Activated naive CD8-positive, alpha-beta T cell treated with anti-CD3 and anti-CD28 coated beads, Interleukin-2, amount 10 ng/mL, durations not matched to agents 7 days and 5 days (primary cell): Measurements from ENCODE around the gene CS. TPM values are rescaled to one million over a fixed set of nuclear protein-coding genes. Genes with fewer than 3 reads are reported as not detected.

Experiments
- ATAC-seq: fragments of 150-1000 bp; cut with Tn5 transposase; one replicate; pipeline ENCODE4 v1.10.0; 2021; ENCODE audit warnings: low read depth, moderate library complexity
- POLR2A ChIA-PET: fragments of 350-600 bp; sonication (Branson Sonifier 250); formaldehyde crosslinking; loops from one replicate; lab custom pipeline; 2021; ENCODE audit warnings: antibody characterized with exemption; lab: Charles Lee
- DNase-seq: peaks from one replicate; pipeline ENCODE4 v3.0.0; 2021
- H3K27ac Mint-ChIP-seq: one replicate; pipeline ENCODE4 v1.8.0; 2022; ENCODE audit warnings: mild to moderate bottlenecking, mixed read lengths
- H3K27me3 Mint-ChIP-seq: one replicate; pipeline ENCODE4 v1.8.0; 2022; ENCODE audit warnings: mild to moderate bottlenecking, moderate library complexity, mixed read lengths
- H3K36me3 Mint-ChIP-seq: one replicate; pipeline ENCODE4 v1.8.0; 2021; ENCODE audit warnings: mild to moderate bottlenecking, mixed read lengths
- H3K4me1 Mint-ChIP-seq: one replicate; pipeline ENCODE4 v1.8.0; 2021; ENCODE audit warnings: mixed read lengths
- H3K4me3 Mint-ChIP-seq: one replicate; pipeline ENCODE4 v1.8.0; 2022; ENCODE audit warnings: mild to moderate bottlenecking, moderate library complexity, mixed read lengths
- H3K9me3 Mint-ChIP-seq: one replicate; pipeline ENCODE4 v1.8.0; 2021; ENCODE audit warnings: mixed read lengths
- total RNA-seq, 2 experiments: library from RNA; stranded (reverse); gene quantifications; one replicate each; pipeline ENCODE4 v1.2.3, GENCODE V29; 2021

CS gene
- total RNA-seq, 2 experiments from 2014 or later, result 165 to 176 TPM

DNA sequence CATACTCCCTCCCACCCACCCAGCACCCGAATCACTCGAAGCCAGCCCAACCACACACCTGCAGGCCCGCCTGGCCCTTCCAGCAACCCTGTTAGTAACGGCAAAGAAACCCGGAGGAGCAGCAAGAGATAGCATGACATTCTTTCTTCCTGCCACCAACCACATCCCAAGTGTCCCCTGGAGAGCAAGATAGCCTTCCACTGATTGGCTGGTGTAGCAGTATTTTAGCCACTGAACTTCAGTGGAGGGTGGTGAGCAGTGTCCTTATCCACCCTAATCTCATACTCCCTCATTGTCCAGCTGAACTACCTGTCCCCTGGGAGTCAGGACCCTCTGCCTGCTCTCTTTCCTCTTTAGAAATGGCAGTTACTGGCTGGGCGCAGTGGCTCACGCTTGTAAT, 71.0 kb downstream of the CS start:
- Mint-ChIP-seq H3K9me3 (no peaks in the 10 kb centered on the region), H3K27me3 (no peaks in the 10 kb centered on the region), H3K36me3 (peaks cover 13% of the 10 kb centered on the region), H3K27ac (no peak overlapping the region), H3K4me3 (no peak overlapping the region), H3K4me1 (peaks cover 19% of the 10 kb centered on the region)
- POLR2A ChIA-PET, result no interaction called here
- DNase-seq, result no peak
- ATAC-seq, result no peak

DNA sequence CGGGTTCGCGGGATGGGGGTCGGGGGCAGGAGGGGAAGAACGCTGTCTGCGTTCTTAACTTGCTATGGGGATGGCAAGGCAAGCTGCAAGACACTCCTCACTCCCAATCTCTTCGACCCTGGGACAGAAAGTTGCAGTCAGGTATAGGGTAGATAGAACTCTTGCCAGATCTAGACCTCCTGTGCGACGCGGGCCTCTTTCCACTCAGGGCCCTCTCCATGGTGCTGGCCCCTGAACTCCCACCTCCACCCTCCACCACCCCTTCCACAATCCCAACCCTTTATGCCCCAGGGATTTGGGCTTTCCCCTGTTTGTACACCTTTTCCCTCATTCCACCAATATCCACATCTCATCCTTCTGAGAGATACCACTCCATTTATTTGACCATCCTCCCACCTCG, 75.2 kb downstream of the CS start:
- Mint-ChIP-seq H3K27me3 (no peaks in the 10 kb centered on the region), H3K27ac (peak overlapping the region; percentile 71), H3K4me3 (peak overlapping the region; percentile 92), H3K36me3 (peaks cover 13% of the 10 kb centered on the region), H3K9me3 (no peaks in the 10 kb centered on the region), H3K4me1 (peaks cover 34% of the 10 kb centered on the region)
- no peak for ATAC-seq
- POLR2A ChIA-PET, result no interaction called here
- DNase-seq, result no peak

DNA sequence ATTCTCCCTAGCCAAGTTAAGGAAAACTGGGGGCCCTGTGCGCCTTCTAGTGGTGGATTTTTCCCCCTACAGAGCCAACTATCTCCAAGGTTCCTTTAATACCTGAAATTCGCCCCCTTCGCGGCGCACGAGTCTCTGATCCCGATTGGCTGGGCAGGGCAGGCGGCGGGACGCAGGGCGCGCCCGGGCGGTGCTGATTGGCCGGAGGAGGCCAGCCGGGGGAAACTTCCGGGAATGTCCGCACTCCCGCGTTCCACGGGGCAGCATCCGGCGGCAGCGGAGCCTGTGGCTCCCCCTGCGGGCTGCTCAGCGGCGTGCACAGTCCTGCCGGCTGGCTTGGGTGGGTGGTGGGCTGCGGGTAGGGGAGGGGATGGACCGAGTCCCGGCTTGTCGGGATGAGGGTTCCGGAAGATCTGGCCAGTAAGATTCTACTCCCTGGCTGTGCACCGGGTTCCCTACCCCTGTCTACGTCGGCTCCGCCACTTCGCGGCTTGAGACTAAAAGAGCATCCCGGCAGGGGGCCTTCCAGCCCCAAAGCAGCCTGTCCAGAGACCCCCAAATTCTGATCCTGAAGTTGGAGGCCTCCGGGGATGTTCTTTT, 75.9 kb downstream of the CS start, which contains the start of gene NABP2:
Gene NABP2, plus strand, starts transcription at position 241 of the 600 bp plus-strand sequence. CDS start 515 bp downstream, outside the sequence.
- no peaks in the 10 kb centered on the region for H3K27me3 Mint-ChIP-seq
- DNase-seq (peak; percentile 94), ATAC-seq (peak; percentile 86)
- no peaks in the 10 kb centered on the region for H3K9me3 Mint-ChIP-seq
- POLR2A ChIA-PET, result no interaction called here
- peaks cover 10% of the 10 kb centered on the region for H3K36me3 Mint-ChIP-seq
- H3K4me1 Mint-ChIP-seq, result peaks cover 34% of the 10 kb centered on the region
- peak within 1 kb of the TSS; percentile 92 for H3K4me3 Mint-ChIP-seq
- H3K27ac Mint-ChIP-seq, result peak within 1 kb of the TSS; percentile 71

DNA sequence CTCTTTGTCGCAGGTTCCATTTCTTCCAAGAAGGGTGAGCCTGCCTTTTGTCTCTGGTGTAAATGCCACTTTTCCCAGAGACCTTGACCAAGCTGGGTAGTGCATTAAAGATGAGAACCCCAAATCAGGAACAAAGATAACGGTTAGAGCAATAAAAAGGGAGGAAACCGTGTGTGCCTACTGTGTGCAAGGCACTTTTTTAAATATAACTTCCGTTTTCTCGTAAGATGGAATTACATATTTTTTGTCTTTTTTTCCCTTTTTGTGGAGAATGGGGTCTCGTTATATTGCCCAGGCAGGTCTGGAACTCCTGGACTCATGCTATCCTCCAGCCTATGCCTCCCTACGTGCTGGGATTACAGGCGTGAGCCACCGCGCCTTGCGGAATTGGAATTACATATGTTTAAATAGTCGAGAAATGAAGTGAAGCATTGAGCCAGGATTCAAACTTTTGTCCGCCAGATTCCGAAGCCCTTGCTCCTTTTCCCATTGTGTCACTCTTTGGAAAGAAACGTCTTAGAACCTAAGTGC, 76.5 kb downstream of the CS start:
- no peak for ATAC-seq
- peaks cover 7% of the 10 kb centered on the region for H3K36me3 Mint-ChIP-seq
- no peak for DNase-seq
- POLR2A ChIA-PET, result interaction anchor here (0.7 to 4.0 kb wide), 2 partner anchors 34 to 310 kb away, joined by 4 to 34 read pairs; partner anchors contain the start of gene SMARCC2
- H3K27me3 Mint-ChIP-seq, result no peaks in the 10 kb centered on the region
- H3K4me1 Mint-ChIP-seq, result peaks cover 34% of the 10 kb centered on the region
- peak overlapping the region; percentile 92 for H3K4me3 Mint-ChIP-seq
- H3K9me3 Mint-ChIP-seq, result no peaks in the 10 kb centered on the region
- H3K27ac Mint-ChIP-seq, result peak overlapping the region; percentile 38

DNA sequence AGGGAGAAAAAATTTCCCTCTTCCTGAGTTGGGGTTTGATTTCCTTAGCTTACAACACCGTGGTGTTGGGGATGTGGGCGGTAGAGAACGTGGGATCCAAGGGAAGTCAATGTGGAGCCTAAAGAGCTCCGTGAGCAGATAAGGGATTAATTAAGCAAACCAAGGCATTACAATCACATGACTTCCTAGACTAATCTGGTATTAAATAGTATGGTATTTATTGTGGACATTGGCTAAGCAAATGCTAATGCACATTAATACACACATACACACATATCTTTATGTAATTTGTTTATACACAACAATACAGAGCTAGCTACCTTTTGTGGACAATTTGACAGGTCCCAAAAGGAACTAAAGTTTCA, 77.6 kb downstream of the CS start:
- H3K4me3 Mint-ChIP-seq, result peak overlapping the region; percentile 96
- DNase-seq (no peak), ATAC-seq (no peak)
- POLR2A ChIA-PET, result interaction anchor here (0.8 to 4.0 kb wide), 20 partner anchors 17 to 299 kb away, joined by 3 to 39 read pairs (median 4); partner anchors contain the start of genes ANKRD52, CNPY2, COQ10A and ESYT1
- peaks cover 7% of the 10 kb centered on the region for H3K36me3 Mint-ChIP-seq
- H3K27me3 Mint-ChIP-seq, result no peaks in the 10 kb centered on the region
- peaks cover 34% of the 10 kb centered on the region for H3K4me1 Mint-ChIP-seq
- H3K9me3 Mint-ChIP-seq, result no peaks in the 10 kb centered on the region
- peak overlapping the region; percentile 91 for H3K27ac Mint-ChIP-seq

DNA sequence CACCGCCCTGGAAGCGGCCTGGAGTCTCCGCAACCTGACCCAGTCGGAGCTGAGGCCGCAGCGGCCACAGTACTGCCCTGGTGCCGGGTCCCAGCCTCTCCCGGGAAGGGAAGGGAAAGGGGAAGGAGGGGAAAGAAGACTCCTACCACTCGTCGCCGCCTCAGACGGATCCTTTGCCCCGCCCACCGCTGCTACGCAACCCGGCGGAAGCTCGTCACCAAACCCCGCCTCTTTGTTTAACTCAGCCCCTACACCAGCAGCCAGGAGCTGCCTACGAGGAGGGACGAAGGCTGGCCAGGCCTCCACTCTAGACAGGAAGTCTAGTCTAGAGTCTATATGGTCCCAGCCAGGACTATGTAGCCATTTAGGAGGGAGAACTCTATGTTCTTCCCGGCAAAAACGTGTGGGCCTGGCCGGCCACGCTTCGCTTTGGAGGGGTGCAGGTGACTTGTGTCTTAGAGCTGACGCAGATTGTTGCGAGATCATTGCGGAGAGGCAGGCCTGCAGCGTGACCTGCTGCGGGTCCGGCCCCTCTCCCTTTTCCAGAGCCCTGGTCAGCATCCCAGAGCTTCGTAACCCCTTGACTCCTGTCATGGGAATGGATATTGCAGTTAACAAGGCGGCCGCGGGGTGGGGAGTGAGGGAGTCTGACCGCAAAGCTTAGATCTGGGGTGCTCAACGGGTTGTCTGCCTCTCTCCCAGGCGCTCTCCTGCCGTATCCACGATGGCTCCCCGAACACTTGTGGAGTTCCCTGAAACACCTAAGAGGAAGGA, 78.2 kb downstream of the CS start, which contains the start of gene RNF41:
Gene RNF41, minus strand, starts transcription at position 166 of the 774 bp plus-strand sequence. CDS start 7,875 bp downstream, outside the sequence.
- H3K4me1 Mint-ChIP-seq, result peaks cover 34% of the 10 kb centered on the region
- H3K27ac Mint-ChIP-seq, result peak within 1 kb of the TSS; percentile 91
- H3K27me3 Mint-ChIP-seq, result no peaks in the 10 kb centered on the region
- POLR2A ChIA-PET, result interaction anchor here (0.8 to 4.0 kb wide), 23 partner anchors 14 to 300 kb away, joined by 3 to 39 read pairs (median 4); partner anchors contain the start of genes ANKRD52, CNPY2, COQ10A and ESYT1
- ATAC-seq (peak; percentile 83), DNase-seq (peak; percentile 92)
- no peaks in the 10 kb centered on the region for H3K9me3 Mint-ChIP-seq
- H3K36me3 Mint-ChIP-seq, result peaks cover 5% of the 10 kb centered on the region
- H3K4me3 Mint-ChIP-seq, result peak within 1 kb of the TSS; percentile 96

Other genes with a start within 250 kb of the CS start
- 1 to 10 TPM; 7.1 to 8.1 TPM for gene ERBB3, start 220.2 kb downstream of the CS start, total RNA-seq
- 100 to 1,000 TPM; 226 to 227 TPM for gene PA2G4, start 195.8 kb downstream of the CS start, total RNA-seq
- 1,000 to 10,000 TPM; 4,462 to 4,551 TPM for gene RPL41, start 183.7 kb downstream of the CS start, total RNA-seq
- gene ZC3H10, start 182.1 kb downstream of the CS start, total RNA-seq, result 10 to 100 TPM; 10.6 to 12.0 TPM
- 100 to 1,000 TPM; 251 TPM for gene ESYT1, start 172.1 kb downstream of the CS start, total RNA-seq
- gene MYL6B, start 147.7 kb downstream of the CS start, total RNA-seq, result 10 to 100 TPM; 46.6 to 47.8 TPM
- gene MYL6, start 142.0 kb downstream of the CS start, total RNA-seq, result 1,000 to 10,000 TPM; 1,083 to 1,169 TPM
- gene SMARCC2, start 110.8 kb downstream of the CS start, total RNA-seq, result 100 to 1,000 TPM; 162 to 174 TPM
- gene RNF41, start 78.4 kb downstream of the CS start, total RNA-seq, result 10 to 100 TPM; 36.1 to 38.1 TPM
- gene NABP2, start 76.0 kb downstream of the CS start, total RNA-seq, result 10 to 100 TPM; 43.4 to 47.1 TPM
- gene SLC39A5, start 70.3 kb downstream of the CS start, total RNA-seq, result 1 to 10 TPM in 1 of 2 experiments, not detected in 1; 1.4 TPM
- 10 to 100 TPM; 45.3 to 49.4 TPM for gene ANKRD52, start 41.9 kb downstream of the CS start, total RNA-seq
- gene COQ10A, start 33.4 kb downstream of the CS start, total RNA-seq, result 10 to 100 TPM; 23.3 to 26.0 TPM
- gene CNPY2, start 15.7 kb upstream of the CS start, total RNA-seq, result 10 to 100 TPM; 85.6 to 89.0 TPM
- gene PAN2, start 33.7 kb upstream of the CS start, total RNA-seq, result 100 to 1,000 TPM; 106 to 115 TPM
- gene IL23A, start 38.6 kb upstream of the CS start, total RNA-seq, result 10 to 100 TPM; 10.2 to 10.9 TPM
- 100 to 1,000 TPM; 263 to 275 TPM for gene STAT2, start 59.8 kb upstream of the CS start, total RNA-seq
- gene APOF, start 62.5 kb upstream of the CS start, total RNA-seq, result not detected
- 10 to 100 TPM; 40.1 to 47.1 TPM for gene TIMELESS, start 149.1 kb upstream of the CS start, total RNA-seq
- gene MIP, start 154.3 kb upstream of the CS start, total RNA-seq, result not detected
- gene SPRYD4, start 168.2 kb upstream of the CS start, total RNA-seq, result 1 to 10 TPM; 3.9 to 4.1 TPM
- gene GLS2, start 187.8 kb upstream of the CS start, total RNA-seq, result 1 to 10 TPM; 4.4 to 5.2 TPM
- gene RBMS2, start 221.5 kb upstream of the CS start, total RNA-seq, result 10 to 100 TPM; 10.3 to 14.5 TPM